ENCODE data around the gene SNX27. TPM values are rescaled to one million over a fixed set of nuclear protein-coding genes. Genes with fewer than 3 reads are reported as not detected.
A peak's percentile ranks its signal among the peaks of the same experiment; 100 is the strongest.

SNX27 gene
- total and polyA plus RNA-seq, 2 donors (not counting 1 experiment from before 2014, with no cell fraction given), result 29.5 to 38.1 TPM

DNA sequence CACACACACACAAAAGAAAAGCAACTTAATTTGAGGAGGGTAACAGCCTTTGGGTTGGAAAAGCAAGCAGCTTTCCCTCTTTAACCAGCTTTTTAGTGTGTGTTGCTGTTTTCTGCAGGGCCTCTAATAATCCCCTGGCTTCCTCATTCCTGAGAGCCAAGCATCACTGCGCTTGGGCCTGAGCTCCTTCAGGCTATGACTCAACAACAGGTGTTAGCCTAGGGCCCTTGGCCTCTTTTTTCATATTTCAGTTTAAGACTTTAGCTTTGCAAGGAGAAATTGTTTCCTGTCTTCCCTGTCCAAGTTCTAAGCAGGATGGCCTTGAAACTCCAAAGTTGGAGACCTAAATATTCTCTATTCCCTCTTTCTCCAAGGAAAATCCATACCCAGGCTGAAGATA is 26.2 kb upstream of the SNX27 start:
- H3K79me2 ChIP-seq (ENCODE audit: control insufficient read depth, insufficient read depth, low read length), result no peaks in the 10 kb centered on the region
- no peak overlapping the region for H3K4me2 ChIP-seq (ENCODE audit: extremely low read depth, insufficient read depth, low read length)
- H3K9ac ChIP-seq (ENCODE audit: insufficient read depth, low read length), result no peak overlapping the region
- peak; percentile 67 to 86 for DNase-seq (ENCODE audit: low read depth in 2 of 2)
- no peak for TF ChIP-seq EZH2 (IDR thresholded peaks at IDR 0.05; ENCODE audit: low read length, missing control alignments)
- TF ChIP-seq, protein P1, sequence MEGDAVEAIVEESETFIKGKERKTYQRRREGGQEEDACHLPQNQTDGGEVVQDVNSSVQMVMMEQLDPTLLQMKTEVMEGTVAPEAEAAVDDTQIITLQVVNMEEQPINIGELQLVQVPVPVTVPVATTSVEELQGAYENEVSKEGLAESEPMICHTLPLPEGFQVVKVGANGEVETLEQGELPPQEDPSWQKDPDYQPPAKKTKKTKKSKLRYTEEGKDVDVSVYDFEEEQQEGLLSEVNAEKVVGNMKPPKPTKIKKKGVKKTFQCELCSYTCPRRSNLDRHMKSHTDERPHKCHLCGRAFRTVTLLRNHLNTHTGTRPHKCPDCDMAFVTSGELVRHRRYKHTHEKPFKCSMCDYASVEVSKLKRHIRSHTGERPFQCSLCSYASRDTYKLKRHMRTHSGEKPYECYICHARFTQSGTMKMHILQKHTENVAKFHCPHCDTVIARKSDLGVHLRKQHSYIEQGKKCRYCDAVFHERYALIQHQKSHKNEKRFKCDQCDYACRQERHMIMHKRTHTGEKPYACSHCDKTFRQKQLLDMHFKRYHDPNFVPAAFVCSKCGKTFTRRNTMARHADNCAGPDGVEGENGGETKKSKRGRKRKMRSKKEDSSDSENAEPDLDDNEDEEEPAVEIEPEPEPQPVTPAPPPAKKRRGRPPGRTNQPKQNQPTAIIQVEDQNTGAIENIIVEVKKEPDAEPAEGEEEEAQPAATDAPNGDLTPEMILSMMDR (conservative IDR thresholded peaks at IDR 0.05 in 1 of 2, IDR thresholded peaks at IDR 0.05 in 1 of 2; ENCODE audit: low read depth in 1 of 2, low read length in 2 of 2), result no peak
- H3K4me3 ChIP-seq (replicated peaks in 1 of 4; ENCODE audit: control extremely low read depth in 1 of 4, insufficient read depth in 1 of 4, low read depth in 3 of 4, low read length in 4 of 4), result no peak overlapping the region
- no peaks in the 10 kb centered on the region for H3K27me3 ChIP-seq (ENCODE audit: control insufficient read depth, insufficient read depth, low read length)
- H3K36me3 ChIP-seq (ENCODE audit: control insufficient read depth, insufficient read depth, low read length), result no peaks in the 10 kb centered on the region
- H3K9me3 ChIP-seq (ENCODE audit: control insufficient read depth, insufficient read depth, low read depth, low read length), result no peaks in the 10 kb centered on the region
- no peak overlapping the region for H2AFZ ChIP-seq (ENCODE audit: low read length)
- no peaks in the 10 kb centered on the region for H3K4me1 ChIP-seq (ENCODE audit: control insufficient read depth, extremely low read depth, insufficient read depth, low read length)
- H4K20me1 ChIP-seq (ENCODE audit: control insufficient read depth, extremely low read depth, insufficient read depth, low read length), result no peaks in the 10 kb centered on the region
- H3K27ac ChIP-seq (ENCODE audit: insufficient read depth, low read length), result no peak overlapping the region

DNA sequence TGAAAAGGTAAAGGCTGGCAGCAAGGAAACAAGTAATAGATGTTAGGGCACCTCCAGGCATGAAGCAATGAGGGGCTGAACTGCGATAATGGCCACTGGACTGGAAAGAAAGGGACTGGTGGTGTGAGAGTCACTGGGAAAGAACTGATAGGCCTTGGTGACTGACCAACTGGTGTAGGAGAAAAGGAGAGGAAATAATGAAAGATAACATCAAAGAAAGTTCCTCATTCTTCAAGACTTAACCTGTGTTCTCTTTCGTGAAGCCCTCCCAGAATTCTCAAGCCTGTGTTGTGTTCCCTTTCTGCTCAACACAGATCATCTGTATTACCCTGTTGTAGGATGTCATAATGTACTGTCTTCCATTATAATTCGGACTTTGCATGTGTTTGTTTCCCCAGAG is 20.9 kb upstream of the SNX27 start:
- no peak overlapping the region for H3K4me2 ChIP-seq (ENCODE audit: extremely low read depth, insufficient read depth, low read length)
- no peak overlapping the region for H2AFZ ChIP-seq (ENCODE audit: low read length)
- H3K27me3 ChIP-seq (ENCODE audit: control insufficient read depth, insufficient read depth, low read length), result no peaks in the 10 kb centered on the region
- no peaks in the 10 kb centered on the region for H3K79me2 ChIP-seq (ENCODE audit: control insufficient read depth, insufficient read depth, low read length)
- no peak overlapping the region for H3K9ac ChIP-seq (ENCODE audit: insufficient read depth, low read length)
- H3K27ac ChIP-seq (ENCODE audit: insufficient read depth, low read length), result no peak overlapping the region
- TF ChIP-seq, protein P1 (conservative IDR thresholded peaks at IDR 0.05 in 1 of 2, IDR thresholded peaks at IDR 0.05 in 1 of 2; ENCODE audit: low read depth in 1 of 2, low read length in 2 of 2), result no peak
- TF ChIP-seq EZH2 (IDR thresholded peaks at IDR 0.05; ENCODE audit: low read length, missing control alignments), result no peak
- DNase-seq (ENCODE audit: low read depth in 2 of 2), result no peak
- no peaks in the 10 kb centered on the region for H4K20me1 ChIP-seq (ENCODE audit: control insufficient read depth, extremely low read depth, insufficient read depth, low read length)
- no peaks in the 10 kb centered on the region for H3K9me3 ChIP-seq (ENCODE audit: control insufficient read depth, insufficient read depth, low read depth, low read length)
- H3K4me3 ChIP-seq (replicated peaks in 1 of 4; ENCODE audit: control extremely low read depth in 1 of 4, insufficient read depth in 1 of 4, low read depth in 3 of 4, low read length in 4 of 4), result no peak overlapping the region
- no peaks in the 10 kb centered on the region for H3K36me3 ChIP-seq (ENCODE audit: control insufficient read depth, insufficient read depth, low read length)
- H3K4me1 ChIP-seq (ENCODE audit: control insufficient read depth, extremely low read depth, insufficient read depth, low read length), result no peaks in the 10 kb centered on the region

DNA sequence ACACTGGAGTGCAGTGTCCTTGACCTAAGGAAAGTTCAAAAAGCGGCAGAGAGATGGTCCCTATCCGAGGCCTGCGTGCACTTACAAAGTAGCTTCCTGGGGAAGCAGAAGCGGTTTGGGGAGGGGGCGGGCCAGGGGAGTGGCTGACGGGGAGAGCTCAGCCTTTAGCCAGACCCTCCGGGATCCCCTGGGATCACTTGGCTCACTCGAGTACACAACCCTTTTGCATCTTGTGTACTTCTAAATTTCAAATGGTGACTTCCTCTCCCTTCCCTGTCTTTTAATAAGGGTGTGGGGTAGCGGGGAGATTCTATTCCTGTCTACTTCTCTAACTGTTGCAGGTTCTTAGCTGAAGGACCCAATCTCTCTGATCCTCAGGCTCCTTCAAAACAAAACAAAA is 18.1 kb upstream of the SNX27 start:
- H3K27me3 ChIP-seq (ENCODE audit: control insufficient read depth, insufficient read depth, low read length), result peaks cover 4% of the 10 kb centered on the region
- peak overlapping the region in 1 of 4 experiments; percentile 27 for H3K4me3 ChIP-seq (replicated peaks in 1 of 4; ENCODE audit: control extremely low read depth in 1 of 4, insufficient read depth in 1 of 4, low read depth in 3 of 4, low read length in 4 of 4)
- TF ChIP-seq, protein P1 (conservative IDR thresholded peaks at IDR 0.05 in 1 of 2, IDR thresholded peaks at IDR 0.05 in 1 of 2; ENCODE audit: low read depth in 1 of 2, low read length in 2 of 2), result no peak
- no peak for TF ChIP-seq EZH2 (IDR thresholded peaks at IDR 0.05; ENCODE audit: low read length, missing control alignments)
- no peak overlapping the region for H3K4me2 ChIP-seq (ENCODE audit: extremely low read depth, insufficient read depth, low read length)
- H3K4me1 ChIP-seq (ENCODE audit: control insufficient read depth, extremely low read depth, insufficient read depth, low read length), result no peaks in the 10 kb centered on the region
- no peak overlapping the region for H2AFZ ChIP-seq (ENCODE audit: low read length)
- no peaks in the 10 kb centered on the region for H3K36me3 ChIP-seq (ENCODE audit: control insufficient read depth, insufficient read depth, low read length)
- no peak overlapping the region for H3K9ac ChIP-seq (ENCODE audit: insufficient read depth, low read length)
- H4K20me1 ChIP-seq (ENCODE audit: control insufficient read depth, extremely low read depth, insufficient read depth, low read length), result no peaks in the 10 kb centered on the region
- H3K9me3 ChIP-seq (ENCODE audit: control insufficient read depth, insufficient read depth, low read depth, low read length), result no peaks in the 10 kb centered on the region
- no peaks in the 10 kb centered on the region for H3K79me2 ChIP-seq (ENCODE audit: control insufficient read depth, insufficient read depth, low read length)
- DNase-seq (ENCODE audit: low read depth in 2 of 2), result no peak
- H3K27ac ChIP-seq (ENCODE audit: insufficient read depth, low read length), result no peak overlapping the region

All from fibroblast of lung (primary cell).